DND-41 (cell line): ENCODE measurements around the gene PDE4B.

Experiments used
- ATAC-seq: fragments of 200-7000 bp; cut with Tn5 transposase; 3 replicates; pipeline ENCODE4 v1.9.1; 2021; ENCODE audit warnings: low read depth; ENCODE audit not compliant: insufficient read depth
- DNase-seq: peaks from one replicate; pipeline ENCODE4 v3.0.0-alpha.2; 2020
- H2AFZ ChIP-seq: 2 replicates; pipeline ENCODE4 v1.6.0; 2012; ENCODE audit warnings: low read depth, low read length
- H3K27ac ChIP-seq: 2 replicates; pipeline ENCODE4 v1.5.1; 2012; ENCODE audit warnings: low read length, inconsistent platforms
- H3K27me3 ChIP-seq: fragments of 200-600 bp; sonication (generic); 2 replicates; pipeline ENCODE4 v1.6.0; 2012; ENCODE audit warnings: low read length, mild to moderate bottlenecking, inconsistent platforms; ENCODE audit not compliant: insufficient read depth, poor library complexity
- H3K36me3 ChIP-seq: 2 replicates; pipeline ENCODE4 v1.5.1; 2012; ENCODE audit warnings: low read length, inconsistent platforms; ENCODE audit not compliant: insufficient read depth
- H3K4me1 ChIP-seq: 2 replicates; pipeline ENCODE4 v1.5.1; 2012; ENCODE audit warnings: mild to moderate bottlenecking, low read length; ENCODE audit not compliant: insufficient read depth
- H3K4me2 ChIP-seq: 2 replicates; pipeline ENCODE4 v1.6.0; 2012; ENCODE audit warnings: mild to moderate bottlenecking, moderate library complexity, low read length, inconsistent platforms; ENCODE audit not compliant: insufficient read depth
- H3K4me3 ChIP-seq, 2 experiments: fragments of 200-600 bp in 1 of 2; shearing (Covaris generic) in 1 of 2; 2 replicates each; pipeline ENCODE4 v1.5.1; 2012 to 2016; ENCODE audit warnings: inconsistent platforms in 2 of 2, low read length in 2 of 2, mild to moderate bottlenecking in 2 of 2, low read depth in 1 of 2, moderate library complexity in 1 of 2
- H3K79me2 ChIP-seq: 2 replicates; pipeline ENCODE4 v1.6.0; 2012; ENCODE audit warnings: low read length, inconsistent platforms; ENCODE audit not compliant: insufficient read depth
- H3K9ac ChIP-seq: 2 replicates; pipeline ENCODE4 v1.6.0; 2012; ENCODE audit warnings: low read depth, mild to moderate bottlenecking, inconsistent platforms, low read length, moderate library complexity
- H3K9me3 ChIP-seq: 2 replicates; pipeline ENCODE4 v1.5.1; 2012; ENCODE audit warnings: low read length, moderate library complexity, mild to moderate bottlenecking, inconsistent platforms; ENCODE audit not compliant: insufficient read depth, severe bottlenecking
- H4K20me1 ChIP-seq: 2 replicates; pipeline ENCODE4 v1.6.0; 2012; ENCODE audit warnings: low read length; ENCODE audit not compliant: insufficient read depth
- CTCF ChIP-seq: IDR thresholded peaks from 2 replicates; pipeline ENCODE4 v1.5.1; 2012; ENCODE audit warnings: borderline replicate concordance, low read length, moderate library complexity, mild to moderate bottlenecking; ENCODE audit not compliant: poor library complexity, severe bottlenecking; ENCODE audit errors: extremely low read depth
- EZH2 ChIP-seq: IDR thresholded peaks from 3 replicates; pipeline ENCODE4 v1.6.1; 2012; ENCODE audit warnings: borderline replicate concordance, low read depth, mild to moderate bottlenecking, moderate library complexity, low read length, inconsistent platforms; ENCODE audit not compliant: severe bottlenecking

The PDE4B gene

GRCh38 chr1:66336641-66336990, 543.9 kb downstream of the PDE4B start:
- H3K27ac ChIP-seq = no peak overlapping the region
- no peak overlapping the region for H3K4me3 ChIP-seq
- DNase-seq = no peak
- H4K20me1 ChIP-seq = no peaks in the 10 kb centered on the region
- TF ChIP-seq EZH2 = no peak
- TF ChIP-seq CTCF = no peak
- H2AFZ ChIP-seq = no peak overlapping the region
- no peak overlapping the region for H3K9ac ChIP-seq
- no peaks in the 10 kb centered on the region for H3K9me3 ChIP-seq
- no peak for ATAC-seq
- no peaks in the 10 kb centered on the region for H3K79me2 ChIP-seq
- H3K4me1 ChIP-seq = peaks cover 7% of the 10 kb centered on the region
- H3K27me3 ChIP-seq = peaks cover 14% of the 10 kb centered on the region
- no peak overlapping the region for H3K4me2 ChIP-seq
- H3K36me3 ChIP-seq = no peaks in the 10 kb centered on the region

GRCh38 chr1:66337249-66337648, 544.6 kb downstream of the PDE4B start:
- no peak overlapping the region for H3K4me2 ChIP-seq
- no peak overlapping the region for H3K27ac ChIP-seq
- DNase-seq (no peak), ATAC-seq (no peak)
- peaks cover under 1% of the 10 kb centered on the region for H3K4me1 ChIP-seq
- H2AFZ ChIP-seq = no peak overlapping the region
- H3K36me3 ChIP-seq = no peaks in the 10 kb centered on the region
- H3K9me3 ChIP-seq = no peaks in the 10 kb centered on the region
- H3K4me3 ChIP-seq = no peak overlapping the region
- H4K20me1 ChIP-seq = no peaks in the 10 kb centered on the region
- H3K9ac ChIP-seq = no peak overlapping the region
- no peaks in the 10 kb centered on the region for H3K79me2 ChIP-seq
- TF ChIP-seq CTCF (no peak), EZH2 (no peak)
- peaks cover 8% of the 10 kb centered on the region for H3K27me3 ChIP-seq

DNA sequence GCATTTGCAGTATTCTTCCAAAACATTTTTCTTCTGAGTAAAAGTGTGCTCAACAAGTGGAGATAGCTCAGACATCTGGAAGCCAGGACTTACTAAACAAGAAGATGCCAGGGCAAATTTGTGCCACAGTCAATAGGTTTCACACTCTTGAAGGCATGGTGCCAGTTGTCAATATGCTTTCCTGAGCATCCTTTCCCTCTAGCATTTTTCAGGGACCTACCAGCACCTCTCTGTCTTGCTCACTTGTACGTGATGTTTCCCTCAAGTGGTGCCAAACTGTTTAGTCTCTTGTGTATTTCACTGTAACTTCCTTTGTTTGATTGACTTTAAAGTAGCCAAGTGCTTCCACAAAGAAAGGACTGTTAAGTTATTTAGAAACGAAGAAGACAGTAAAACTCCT, 547.2 kb downstream of the PDE4B start:
- no peak overlapping the region for H3K9ac ChIP-seq
- no peaks in the 10 kb centered on the region for H3K36me3 ChIP-seq
- no peak overlapping the region for H3K4me3 ChIP-seq
- H3K27ac ChIP-seq = no peak overlapping the region
- DNase-seq (no peak), ATAC-seq (no peak)
- H3K4me2 ChIP-seq = no peak overlapping the region
- H3K79me2 ChIP-seq = no peaks in the 10 kb centered on the region
- no peaks in the 10 kb centered on the region for H4K20me1 ChIP-seq
- no peaks in the 10 kb centered on the region for H3K4me1 ChIP-seq
- H2AFZ ChIP-seq = no peak overlapping the region
- H3K27me3 ChIP-seq = peaks cover 3% of the 10 kb centered on the region
- TF ChIP-seq EZH2 = no peak
- TF ChIP-seq CTCF = no peak
- no peaks in the 10 kb centered on the region for H3K9me3 ChIP-seq
